Tongue (tissue), 2 donors: ENCODE data around the gene PI4K2A. TPM values are rescaled to one million over a fixed set of nuclear protein-coding genes. Genes with fewer than 3 reads are reported as not detected.

ENCODE experiments used
- DNase-seq: peaks from one replicate; pipeline ENCODE4 v3.0.0-alpha.2; 2015
- total RNA-seq: library from RNA; depleted of rRNA; stranded (reverse); fragments of >200 nt; gene quantifications from one replicate; pipeline ENCODE4 v1.2.3, GENCODE V29; 2014

PI4K2A gene
- total RNA-seq, 1 donor from 2014 or later = 8.2 TPM

- DNase-seq = no peak
These were observed 66.8 kb downstream of the PI4K2A start for GRCh38 chr10:97707134-97707861.

- no peak for DNase-seq
These were observed 67.7 kb downstream of the PI4K2A start for GRCh38 chr10:97708167-97708566.

- peak; percentile 91 for DNase-seq
These were observed 68.8 kb downstream of the PI4K2A start for GRCh38 chr10:97708976-97709946.

GRCh38 chr10:97711640-97712572 lies 71.4 kb downstream of the PI4K2A start:
- no peak for DNase-seq

GRCh38 chr10:97713339-97713825 lies 72.9 kb downstream of the PI4K2A start, which contains the start of gene MARVELD1:
Gene MARVELD1, plus strand, starts transcription at chr10:97713730. Its CDS starts 147 bp downstream, at chr10:97713877.
- peak; percentile 96 for DNase-seq

GRCh38 chr10:97713826-97714400 lies 73.4 kb downstream of the PI4K2A start:
- peak; percentile 84 for DNase-seq

GRCh38 chr10:97714401-97715258 lies 74.2 kb downstream of the PI4K2A start:
- DNase-seq = peak; percentile 94

- DNase-seq = no peak
These were observed 74.9 kb downstream of the PI4K2A start for GRCh38 chr10:97715259-97715874.

GRCh38 chr10:97717627-97718026 lies 77.2 kb downstream of the PI4K2A start:
- no peak for DNase-seq

- DNase-seq = peak; percentile 61
These were observed 77.7 kb downstream of the PI4K2A start for GRCh38 chr10:97718178-97718577.

- DNase-seq = peak; percentile 84
These were observed 78.2 kb downstream of the PI4K2A start for GRCh38 chr10:97718659-97719142.

GRCh38 chr10:97719602-97720001 lies 79.1 kb downstream of the PI4K2A start:
- DNase-seq = peak; percentile 55

GRCh38 chr10:97721871-97722780 lies 81.7 kb downstream of the PI4K2A start:
- DNase-seq = no peak

GRCh38 chr10:97723001-97723400 lies 82.5 kb downstream of the PI4K2A start:
- DNase-seq = no peak

- no peak for DNase-seq
These were observed 84.0 kb downstream of the PI4K2A start for GRCh38 chr10:97724341-97724941.
